K562 (cell line): ENCODE measurements around the gene KCNC3. TPM values are rescaled to one million over a fixed set of nuclear protein-coding genes. Genes with fewer than 3 reads are reported as not detected.

ENCODE experiments used
- BCOR ChIP-seq: fragments of 450-650 bp; IDR thresholded peaks from 2 replicates; pipeline ENCODE4 v1.6.1; 2016
- CC2D1A ChIP-seq: fragments of 450-650 bp; IDR thresholded peaks from 2 replicates; pipeline ENCODE4 v1.6.1; 2017; ENCODE audit warnings: mild to moderate bottlenecking
- CEBPG ChIP-seq, 3 experiments: fragments of 200-800 bp in 1 of 3; sonication (Bioruptor generic) in 1 of 3; sonication (generic) in 1 of 3; formaldehyde crosslinking in 1 of 3; IDR thresholded peaks in 2 of 3; conservative IDR thresholded peaks in 1 of 3; 2 replicates each; pipeline versions ENCODE4 v1.6.1 to v1.8.0; 2016 to 2022; ENCODE audit warnings: missing compliant biosample characterization in 2 of 3, missing genetic modification characterization in 2 of 3, mild to moderate bottlenecking in 1 of 3, missing genetic modification reagents in 1 of 3
- ETS2 ChIP-seq: IDR thresholded peaks from 2 replicates; pipeline ENCODE4 v1.6.1; 2016; ENCODE audit warnings: borderline replicate concordance, missing genetic modification characterization, mild to moderate bottlenecking, moderate library complexity, missing compliant biosample characterization; ENCODE audit not compliant: poor library complexity, severe bottlenecking
- HDAC1 ChIP-seq, 2 experiments: fragments of 450-650 bp; IDR thresholded peaks; 2 replicates each; pipeline ENCODE4 v1.6.1; 2016 to 2017; ENCODE audit warnings: inconsistent platforms in 1 of 2, mild to moderate bottlenecking in 1 of 2, moderate library complexity in 1 of 2
- HNRNPLL ChIP-seq: fragments of 200-400 bp; formaldehyde crosslinking; IDR thresholded peaks from 2 replicates; pipeline ENCODE4 v1.6.1; 2017; ENCODE audit warnings: low read length, low read depth, mild to moderate bottlenecking; ENCODE audit not compliant: poor library complexity, severe bottlenecking
- L3MBTL2 ChIP-seq: fragments of 450-650 bp; IDR thresholded peaks from 2 replicates; pipeline ENCODE4 v1.6.1; 2016; ENCODE audit warnings: mild to moderate bottlenecking, moderate library complexity
- MLX ChIP-seq, 2 experiments: fragments of 450-650 bp in 1 of 2; sonication (generic) in 1 of 2; formaldehyde crosslinking; conservative IDR thresholded peaks; 2 replicates each; pipeline versions ENCODE4 v1.4.0 to v1.8.1; 2020 to 2022; ENCODE audit warnings: mild to moderate bottlenecking in 1 of 2, missing genetic modification reagents in 1 of 2
- PPARD ChIP-seq: fragments of 250-450 bp; sonication (Bioruptor Pico); IDR thresholded peaks from 2 replicates; pipeline ENCODE4 v1.8.0; 2022; ENCODE audit warnings: inconsistent platforms, mild to moderate bottlenecking, moderate library complexity
- RNF2 ChIP-seq: sonication (generic); IDR thresholded peaks from 2 replicates; pipeline ENCODE4 v1.6.1; 2016
- TAF9B ChIP-seq: fragments of 450-650 bp; IDR thresholded peaks from 2 replicates; pipeline ENCODE4 v1.6.1; 2018; ENCODE audit warnings: mild to moderate bottlenecking; ENCODE audit not compliant: partially characterized antibody
- ZBTB2 ChIP-seq: fragments of 450-650 bp; IDR thresholded peaks from 2 replicates; pipeline ENCODE4 v1.6.1; 2016; ENCODE audit warnings: antibody characterized with exemption
- ZHX1 ChIP-seq: fragments of 150-350 bp; conservative IDR thresholded peaks from 2 replicates; pipeline ENCODE4 v1.6.1; 2014; ENCODE audit warnings: low read length
- ZNF217 ChIP-seq: sonication (generic); formaldehyde crosslinking; IDR thresholded peaks from 2 replicates; pipeline ENCODE4 v1.8.0; 2022; ENCODE audit warnings: mild to moderate bottlenecking, missing genetic modification reagents
- ZNF511 ChIP-seq: sonication (generic); formaldehyde crosslinking; IDR thresholded peaks from 2 replicates; pipeline ENCODE4 v1.8.0; 2022; ENCODE audit warnings: mild to moderate bottlenecking, missing genetic modification reagents
- ZNF512 ChIP-seq: IDR thresholded peaks from 2 replicates; pipeline ENCODE4 v1.6.1; 2016; ENCODE audit warnings: missing genetic modification characterization, missing compliant biosample characterization
- ZNF639 ChIP-seq, 2 experiments: fragments of 200-800 bp in 1 of 2; sonication (Bioruptor generic) in 1 of 2; sonication (generic) in 1 of 2; formaldehyde crosslinking in 1 of 2; IDR thresholded peaks in 1 of 2; conservative IDR thresholded peaks in 1 of 2; 2 replicates each; pipeline versions ENCODE4 v1.5.0 to v1.6.1; 2016 to 2020; ENCODE audit warnings: missing compliant biosample characterization in 1 of 2, missing genetic modification characterization in 1 of 2, missing genetic modification reagents in 1 of 2
- polyA plus RNA-seq, 8 experiments: library from polyadenylated mRNA; depleted of rRNA in 4 of 8; stranded (reverse) in 5 of 8; unstranded in 3 of 8; fragments of >200 nt; fragmentation: Nextera tagmentation in 2 of 8; fragmentation: Illumina TruSeq in 1 of 8; extraction: Ambion mirVana in 2 of 8; extraction: Trizol in 1 of 8; gene quantifications; 2 replicates each; pipeline versions ENCODE4 v1.2.1 to v1.2.3, GENCODE V29; 2011 to 2014; ENCODE audit warnings: inconsistent platforms in 1 of 8, missing spikeins in 1 of 8
- total RNA-seq, 7 experiments: library from RNA; depleted of rRNA in 6 of 7; stranded (reverse); fragments of >200 nt in 6 of 7; fragmentation: Illumina TruSeq in 2 of 7; extraction: Trizol in 2 of 7; gene quantifications; 2 replicates each; pipeline versions ENCODE4 v1.2.1 to v1.2.3, GENCODE V29; 2011 to 2021; ENCODE audit warnings: low replicate concordance in 1 of 7

Gene KCNC3
- total and polyA plus RNA-seq, 9 of the 15 experiments (the other 6 are each of a cell fraction or from before 2014, with no cell fraction given): 0.03 to 26.2 (median 2.0) TPM

GRCh38 chr19:50329146-50329925, at the start of gene KCNC3 (continued):
- TF ChIP-seq ZNF512 (tag) (no peak), ZHX1 (no peak), ETS2 (tag) (no peak), ZNF639 (CRISPR knock-in tag; conservative IDR thresholded peaks at IDR 0.05 in 1 of 2, IDR thresholded peaks at IDR 0.05 in 1 of 2) (no peak), L3MBTL2 (peak; percentile 64; the same call in 1 of the 2 replicates), HNRNPLL (no peak), CC2D1A (peak; percentile 55), ZNF511 (CRISPR knock-in tag) (peak; percentile 69), TAF9B (no peak), PPARD (no peak), CEBPG (CRISPR knock-in tag; IDR thresholded peaks at IDR 0.05) (no peak), CEBPG (tag; conservative IDR thresholded peaks at IDR 0.05 in 1 of 2, IDR thresholded peaks at IDR 0.05 in 1 of 2) (no peak), MLX (CRISPR knock-in tag; conservative IDR thresholded peaks at IDR 0.05) (peak in 1 of 2 experiments; percentile 75; a peak in 1 of 4 replicates), HDAC1 (IDR thresholded peaks at IDR 0.05) (peak in 1 of 2 experiments; percentile 76; a peak in 2 of 4 replicates), BCOR (peak; percentile 74), ZNF217 (CRISPR knock-in tag) (no peak), RNF2 (0 out of 2 replicates have a peak, but pooled peaks have one; percentile 38), ZBTB2 (0 out of 2 replicates have a peak, but pooled peaks have one; percentile 23)
